KMS-11 (cell line): ENCODE measurements around the gene PADI1.

Experiments used
- H2AFZ ChIP-seq: fragments of 200-600 bp; sonication (generic); 2 replicates; pipeline ENCODE4 v1.6.1; 2016; ENCODE audit warnings: antibody characterized with exemption, mixed run types, low read depth
- H3K27ac ChIP-seq: fragments of 200-600 bp; sonication (generic); 2 replicates; pipeline ENCODE4 v1.6.1; 2016; ENCODE audit warnings: mild to moderate bottlenecking, mixed run types
- H3K27me3 ChIP-seq: fragments of 200-600 bp; sonication (generic); 2 replicates; pipeline ENCODE4 v1.6.1; 2017; ENCODE audit warnings: mild to moderate bottlenecking, low read depth, mixed run types, moderate library complexity; ENCODE audit not compliant: insufficient read depth
- H3K36me3 ChIP-seq: fragments of 200-600 bp; sonication (generic); 2 replicates; pipeline ENCODE4 v1.6.1; 2017; ENCODE audit warnings: mild to moderate bottlenecking, mixed run types; ENCODE audit not compliant: insufficient read depth
- H3K4me1 ChIP-seq: fragments of 200-600 bp; sonication (generic); 2 replicates; pipeline ENCODE4 v1.6.1; 2016; ENCODE audit warnings: mild to moderate bottlenecking, low read depth, mixed run types; ENCODE audit not compliant: poor library complexity, severe bottlenecking
- H3K4me2 ChIP-seq: fragments of 200-600 bp; sonication (generic); 2 replicates; pipeline ENCODE4 v1.7.0; 2016; ENCODE audit warnings: mild to moderate bottlenecking, mixed run types
- H3K4me3 ChIP-seq: fragments of 200-600 bp; sonication (generic); IDR thresholded peaks from 2 replicates; pipeline ENCODE4 v1.6.1; 2017; ENCODE audit warnings: low read depth, low read length, mixed read lengths; ENCODE audit not compliant: insufficient read depth
- H3K79me2 ChIP-seq: fragments of 200-600 bp; sonication (generic); 2 replicates; pipeline ENCODE4 v1.6.1; 2016; ENCODE audit warnings: low read depth, mixed run types; ENCODE audit not compliant: insufficient read depth
- H3K9ac ChIP-seq: fragments of 200-600 bp; sonication (generic); 2 replicates; pipeline ENCODE4 v1.6.1; 2016; ENCODE audit warnings: mild to moderate bottlenecking, mixed run types
- H4K20me1 ChIP-seq: fragments of 200-600 bp; sonication (generic); 2 replicates; pipeline ENCODE4 v1.6.1; 2016; ENCODE audit warnings: mild to moderate bottlenecking, mixed run types; ENCODE audit not compliant: insufficient read depth
- TF ChIP-seq, protein P1 (sequence below): fragments of 200-600 bp; sonication (generic); conservative IDR thresholded peaks from 2 replicates; pipeline ENCODE4 v1.6.1; 2017; ENCODE audit warnings: low read depth, mild to moderate bottlenecking, antibody characterized with exemption, low read length, moderate library complexity, mixed read lengths

The PADI1 gene

GRCh38 chr1:17184822-17185484 is 20.0 kb upstream of the PADI1 start:
- Histone ChIP-seq H3K4me1 (no peaks in the 10 kb centered on the region), H3K27ac (no peak overlapping the region), H3K27me3 (peaks cover 40% of the 10 kb centered on the region), H3K4me3 (no peak overlapping the region), H2AFZ (no peak overlapping the region), H4K20me1 (no peaks in the 10 kb centered on the region), H3K36me3 (no peaks in the 10 kb centered on the region), H3K4me2 (no peak overlapping the region), H3K9ac (no peak overlapping the region), H3K79me2 (no peaks in the 10 kb centered on the region)
- TF ChIP-seq, protein P1, sequence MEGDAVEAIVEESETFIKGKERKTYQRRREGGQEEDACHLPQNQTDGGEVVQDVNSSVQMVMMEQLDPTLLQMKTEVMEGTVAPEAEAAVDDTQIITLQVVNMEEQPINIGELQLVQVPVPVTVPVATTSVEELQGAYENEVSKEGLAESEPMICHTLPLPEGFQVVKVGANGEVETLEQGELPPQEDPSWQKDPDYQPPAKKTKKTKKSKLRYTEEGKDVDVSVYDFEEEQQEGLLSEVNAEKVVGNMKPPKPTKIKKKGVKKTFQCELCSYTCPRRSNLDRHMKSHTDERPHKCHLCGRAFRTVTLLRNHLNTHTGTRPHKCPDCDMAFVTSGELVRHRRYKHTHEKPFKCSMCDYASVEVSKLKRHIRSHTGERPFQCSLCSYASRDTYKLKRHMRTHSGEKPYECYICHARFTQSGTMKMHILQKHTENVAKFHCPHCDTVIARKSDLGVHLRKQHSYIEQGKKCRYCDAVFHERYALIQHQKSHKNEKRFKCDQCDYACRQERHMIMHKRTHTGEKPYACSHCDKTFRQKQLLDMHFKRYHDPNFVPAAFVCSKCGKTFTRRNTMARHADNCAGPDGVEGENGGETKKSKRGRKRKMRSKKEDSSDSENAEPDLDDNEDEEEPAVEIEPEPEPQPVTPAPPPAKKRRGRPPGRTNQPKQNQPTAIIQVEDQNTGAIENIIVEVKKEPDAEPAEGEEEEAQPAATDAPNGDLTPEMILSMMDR, result no peak

- Histone ChIP-seq H2AFZ (no peak overlapping the region), H3K4me1 (no peaks in the 10 kb centered on the region), H3K9ac (no peak overlapping the region)
Measured at GRCh38 chr1:17185485-17185860, 19.5 kb upstream of the PADI1 start.

GRCh38 chr1:17186216-17186909 is 18.6 kb upstream of the PADI1 start:
- Histone ChIP-seq H3K27ac (no peak overlapping the region), H2AFZ (no peak overlapping the region), H3K4me3 (no peak overlapping the region), H3K4me1 (no peaks in the 10 kb centered on the region), H3K79me2 (no peaks in the 10 kb centered on the region), H4K20me1 (no peaks in the 10 kb centered on the region), H3K36me3 (no peaks in the 10 kb centered on the region), H3K27me3 (peaks cover 38% of the 10 kb centered on the region), H3K4me2 (no peak overlapping the region), H3K9ac (no peak overlapping the region)
- TF ChIP-seq, protein P1, result no peak

More at GRCh38 chr1:17185485-17185860, 19.5 kb upstream of the PADI1 start:
- H3K27ac ChIP-seq, result no peak overlapping the region
- H4K20me1 ChIP-seq, result no peaks in the 10 kb centered on the region
- H3K4me3 ChIP-seq, result no peak overlapping the region
- H3K79me2 ChIP-seq, result no peaks in the 10 kb centered on the region
- H3K36me3 ChIP-seq, result no peaks in the 10 kb centered on the region
- no peak overlapping the region for H3K4me2 ChIP-seq
- TF ChIP-seq, protein P1, result no peak
- peaks cover 36% of the 10 kb centered on the region for H3K27me3 ChIP-seq

DNA sequence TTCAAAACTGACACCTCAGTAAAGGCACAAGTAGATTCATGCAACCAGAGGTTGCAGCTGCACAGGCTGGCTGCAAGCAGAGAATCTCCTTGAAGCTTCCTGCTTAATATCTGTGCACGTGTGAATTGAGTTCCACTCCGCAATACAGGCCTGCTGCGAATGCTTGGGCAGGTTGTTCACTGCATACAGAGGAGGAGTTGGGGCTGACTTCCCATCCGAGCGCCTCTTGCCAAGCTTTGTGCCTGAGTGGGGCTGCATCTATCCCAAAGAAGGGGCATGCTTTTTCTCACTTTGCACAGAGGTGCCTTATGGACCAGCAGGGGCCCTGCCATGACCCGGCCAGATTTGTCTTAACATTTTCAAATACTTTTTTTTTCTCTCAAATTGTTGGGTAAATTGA is 17.9 kb upstream of the PADI1 start:
- no peak overlapping the region for H2AFZ ChIP-seq
- no peak overlapping the region for H3K9ac ChIP-seq
- H3K4me3 ChIP-seq, result no peak overlapping the region
- TF ChIP-seq, protein P1, result no peak
- no peak overlapping the region for H3K27ac ChIP-seq
- H3K4me2 ChIP-seq, result no peak overlapping the region
- peaks cover 34% of the 10 kb centered on the region for H3K27me3 ChIP-seq
- H3K79me2 ChIP-seq, result no peaks in the 10 kb centered on the region
- no peaks in the 10 kb centered on the region for H3K4me1 ChIP-seq
- H3K36me3 ChIP-seq, result no peaks in the 10 kb centered on the region
- no peaks in the 10 kb centered on the region for H4K20me1 ChIP-seq
